RWPE1 (cell line): ENCODE results near the gene DCUN1D2.

ENCODE experiments used
- CTCF ChIA-PET: fragments of 350-600 bp; sonication (Branson Sonifier 250); formaldehyde crosslinking; extraction: SDS; loops from one replicate; lab custom pipeline; 2021; lab: Yijun Ruan, JAX
- POLR2A ChIA-PET: fragments of 400-600 bp; formaldehyde crosslinking; extraction: SDS; loops from one replicate; lab custom pipeline; 2020; ENCODE audit warnings: antibody characterized with exemption; ENCODE audit not compliant: low non-redundant PET; lab: Yijun Ruan, JAX
- DNase-seq: peaks from one replicate; pipeline ENCODE4 v3.0.0; 2012; ENCODE audit warnings: low spot score
- H3K27ac ChIP-seq: fragments of 450-650 bp; 2 replicates; pipeline ENCODE4 v1.5.1; 2017
- CTCF ChIP-seq: fragments of 450-650 bp; conservative IDR thresholded peaks from 2 replicates; pipeline ENCODE4 v1.5.1; 2017; ENCODE audit warnings: low read depth, mild to moderate bottlenecking

DCUN1D2 gene

GRCh38 chr13:113493315-113493951, 2.9 kb upstream of the DCUN1D2 start:
- DNase-seq: peak; percentile 78
- peak overlapping the region; percentile 60; the same call in 1 of the 2 replicates for H3K27ac ChIP-seq
- ChIA-PET CTCF (no interaction called here), POLR2A (no interaction called here)
- no peak for TF ChIP-seq CTCF

GRCh38 chr13:113491982-113492381, 1.5 kb upstream of the DCUN1D2 start:
- TF ChIP-seq CTCF: no peak
- CTCF ChIA-PET: no interaction called here
- no peak for DNase-seq
- H3K27ac ChIP-seq: peak overlapping the region; percentile 90
- POLR2A ChIA-PET: no interaction called here

GRCh38 chr13:113491418-113491883, 940 bp upstream of the DCUN1D2 start:
- POLR2A ChIA-PET: no interaction called here
- CTCF ChIA-PET: no interaction called here
- DNase-seq: peak; percentile 41
- no peak for TF ChIP-seq CTCF
- peak overlapping the region; percentile 90 for H3K27ac ChIP-seq

- ChIA-PET POLR2A (interaction anchor here (0.9 kb wide), 1 partner anchor 10 kb away, joined by 4 read pairs; no protein-coding TSS in a partner anchor), CTCF (interaction anchor here (0.6 to 0.7 kb wide), 2 partner anchors 11 to 23 kb away, joined by 4 to 9 read pairs; no protein-coding TSS in a partner anchor)
- DNase-seq: peak; percentile 36
- TF ChIP-seq CTCF: no peak
- peak overlapping the region; percentile 90 for H3K27ac ChIP-seq
These were observed 689 bp downstream of the DCUN1D2 start for GRCh38 chr13:113489549-113490495.

- ChIA-PET CTCF (interaction anchor here (0.6 kb wide), 2 partner anchors 11 to 57 kb away, joined by 4 to 9 read pairs; no protein-coding TSS in a partner anchor), POLR2A (interaction anchor here (0.9 kb wide), 1 partner anchor 10 kb away, joined by 4 read pairs; no protein-coding TSS in a partner anchor)
- peak; percentile 8 for DNase-seq
- H3K27ac ChIP-seq: peak overlapping the region; percentile 90
- no peak for TF ChIP-seq CTCF
These were observed 1.4 kb downstream of the DCUN1D2 start for GRCh38 chr13:113489171-113489548.

GRCh38 chr13:113488283-113488682, 2.2 kb downstream of the DCUN1D2 start:
- no peak for DNase-seq
- POLR2A ChIA-PET: no interaction called here
- CTCF ChIA-PET: interaction anchor here (0.6 to 0.7 kb wide), 2 partner anchors 103 to 226 kb away, joined by 3 read pairs; no protein-coding TSS in a partner anchor
- no peak overlapping the region for H3K27ac ChIP-seq
- no peak for TF ChIP-seq CTCF
